ENCODE measurements around the gene EDN2.
A peak's percentile ranks its signal among the peaks of the same experiment; 100 is the strongest.

EDN2 gene

DNA sequence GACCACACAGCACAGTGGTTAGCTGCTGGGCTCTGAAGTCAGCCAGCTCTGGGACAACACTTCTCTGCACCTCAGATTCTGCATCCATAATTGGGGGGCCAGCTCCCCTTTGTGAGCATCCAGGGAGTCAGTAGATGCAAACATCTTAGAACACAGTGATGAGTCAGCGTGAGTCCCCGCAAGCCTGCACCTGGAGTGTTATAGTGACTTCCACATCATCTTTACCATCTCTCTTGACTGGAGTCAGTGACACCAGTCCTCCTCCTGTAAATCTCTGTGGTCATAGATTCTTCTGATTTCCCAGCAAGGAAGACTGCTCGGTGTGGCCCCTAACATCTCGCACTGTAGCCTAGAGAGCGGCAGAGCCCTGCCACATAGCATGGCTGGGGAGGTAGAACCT is 13.9 kb upstream of the EDN2 start:
- Histone ChIP-seq H3K27ac (ENCODE audit: low read depth, low read length) (peak overlapping the region; percentile 2; the same call in 1 of the 2 replicates), H3K4me3 (ENCODE audit: low read depth, low read length) (no peak overlapping the region), H3K36me3 (ENCODE audit: insufficient read depth, low read length) (no peaks in the 10 kb centered on the region), H3K4me1 (ENCODE audit: control insufficient read depth, insufficient read depth, low read length, unreplicated experiment) (peaks cover 47% of the 10 kb centered on the region), H3K79me2 (ENCODE audit: control insufficient read depth, insufficient read depth, low read length, unreplicated experiment) (no peaks in the 10 kb centered on the region), H3K27me3 (ENCODE audit: insufficient read depth, low read length) (no peaks in the 10 kb centered on the region), H2AFZ (ENCODE audit: low read length, unreplicated experiment) (no peak overlapping the region)

DNA sequence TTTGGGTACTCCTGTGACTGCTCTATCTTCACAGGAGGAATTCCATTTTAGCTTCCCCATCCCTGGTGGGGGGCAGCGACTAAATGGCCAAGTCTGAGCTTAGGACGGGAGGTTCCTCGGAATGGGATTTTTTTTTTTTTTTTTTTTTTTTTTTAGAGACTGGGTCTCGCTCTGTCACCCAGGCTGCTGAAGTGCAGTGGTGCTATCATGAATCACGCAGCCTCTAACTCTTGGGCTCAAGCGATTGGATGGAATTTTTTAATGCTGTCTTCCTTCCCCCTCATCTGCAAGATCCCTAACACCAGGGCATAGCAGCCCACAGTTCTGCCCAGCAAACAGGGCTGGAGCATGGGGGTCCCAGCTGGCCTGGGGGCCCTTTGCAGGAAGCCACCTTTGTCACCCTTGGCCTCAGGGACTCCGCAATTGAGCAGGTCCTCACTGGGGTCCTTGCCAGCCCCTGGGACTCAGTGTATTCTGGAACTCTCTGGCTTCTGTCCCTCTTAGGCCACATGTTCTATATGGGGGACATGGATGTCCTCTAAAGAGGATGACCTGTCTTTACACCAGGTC is 13.1 kb upstream of the EDN2 start:
- no peaks in the 10 kb centered on the region for H3K79me2 ChIP-seq (ENCODE audit: control insufficient read depth, insufficient read depth, low read length, unreplicated experiment)
- no peaks in the 10 kb centered on the region for H3K36me3 ChIP-seq (ENCODE audit: insufficient read depth, low read length)
- H3K27me3 ChIP-seq (ENCODE audit: insufficient read depth, low read length): no peaks in the 10 kb centered on the region
- no peak overlapping the region for H2AFZ ChIP-seq (ENCODE audit: low read length, unreplicated experiment)
- peak overlapping the region; percentile 94; the same call in 1 of the 2 replicates for H3K27ac ChIP-seq (ENCODE audit: low read depth, low read length)
- peaks cover 54% of the 10 kb centered on the region for H3K4me1 ChIP-seq (ENCODE audit: control insufficient read depth, insufficient read depth, low read length, unreplicated experiment)
- H3K4me3 ChIP-seq (ENCODE audit: low read depth, low read length): no peak overlapping the region

DNA sequence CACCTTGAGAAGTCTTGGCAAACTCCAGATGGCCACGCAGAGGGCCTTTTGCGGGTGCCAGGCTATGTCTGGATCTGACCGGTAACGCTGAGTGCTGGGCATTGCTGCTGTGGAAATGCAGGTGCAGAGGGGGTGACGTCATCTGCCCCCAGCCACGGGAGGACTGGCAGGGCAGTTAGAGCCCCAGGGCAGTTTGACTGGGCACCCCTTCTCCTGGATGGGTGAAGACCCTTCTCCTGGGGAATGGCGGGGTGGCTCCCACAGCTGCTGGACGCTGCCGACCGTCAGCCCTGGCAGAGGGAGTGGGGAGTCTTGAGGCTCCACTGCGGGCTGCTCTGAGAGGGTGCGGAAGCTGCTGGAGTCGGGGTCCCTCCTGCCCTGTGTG is 12.6 kb upstream of the EDN2 start:
- Histone ChIP-seq H3K36me3 (ENCODE audit: insufficient read depth, low read length) (no peaks in the 10 kb centered on the region), H3K4me1 (ENCODE audit: control insufficient read depth, insufficient read depth, low read length, unreplicated experiment) (peaks cover 57% of the 10 kb centered on the region), H3K27ac (ENCODE audit: low read depth, low read length) (peak overlapping the region; percentile 94), H2AFZ (ENCODE audit: low read length, unreplicated experiment) (no peak overlapping the region), H3K4me3 (ENCODE audit: low read depth, low read length) (no peak overlapping the region), H3K27me3 (ENCODE audit: insufficient read depth, low read length) (no peaks in the 10 kb centered on the region), H3K79me2 (ENCODE audit: control insufficient read depth, insufficient read depth, low read length, unreplicated experiment) (no peaks in the 10 kb centered on the region)

- Histone ChIP-seq H3K4me1 (ENCODE audit: control insufficient read depth, insufficient read depth, low read length, unreplicated experiment) (peaks cover 64% of the 10 kb centered on the region), H3K79me2 (ENCODE audit: control insufficient read depth, insufficient read depth, low read length, unreplicated experiment) (no peaks in the 10 kb centered on the region), H3K27me3 (ENCODE audit: insufficient read depth, low read length) (no peaks in the 10 kb centered on the region), H3K27ac (ENCODE audit: low read depth, low read length) (peak overlapping the region; percentile 94), H2AFZ (ENCODE audit: low read length, unreplicated experiment) (peak overlapping the region; percentile 90), H3K4me3 (ENCODE audit: low read depth, low read length) (peak overlapping the region; percentile 68), H3K36me3 (ENCODE audit: insufficient read depth, low read length) (no peaks in the 10 kb centered on the region)
Measured at GRCh38 chr1:41496080-41497055, 11.9 kb upstream of the EDN2 start.

DNA sequence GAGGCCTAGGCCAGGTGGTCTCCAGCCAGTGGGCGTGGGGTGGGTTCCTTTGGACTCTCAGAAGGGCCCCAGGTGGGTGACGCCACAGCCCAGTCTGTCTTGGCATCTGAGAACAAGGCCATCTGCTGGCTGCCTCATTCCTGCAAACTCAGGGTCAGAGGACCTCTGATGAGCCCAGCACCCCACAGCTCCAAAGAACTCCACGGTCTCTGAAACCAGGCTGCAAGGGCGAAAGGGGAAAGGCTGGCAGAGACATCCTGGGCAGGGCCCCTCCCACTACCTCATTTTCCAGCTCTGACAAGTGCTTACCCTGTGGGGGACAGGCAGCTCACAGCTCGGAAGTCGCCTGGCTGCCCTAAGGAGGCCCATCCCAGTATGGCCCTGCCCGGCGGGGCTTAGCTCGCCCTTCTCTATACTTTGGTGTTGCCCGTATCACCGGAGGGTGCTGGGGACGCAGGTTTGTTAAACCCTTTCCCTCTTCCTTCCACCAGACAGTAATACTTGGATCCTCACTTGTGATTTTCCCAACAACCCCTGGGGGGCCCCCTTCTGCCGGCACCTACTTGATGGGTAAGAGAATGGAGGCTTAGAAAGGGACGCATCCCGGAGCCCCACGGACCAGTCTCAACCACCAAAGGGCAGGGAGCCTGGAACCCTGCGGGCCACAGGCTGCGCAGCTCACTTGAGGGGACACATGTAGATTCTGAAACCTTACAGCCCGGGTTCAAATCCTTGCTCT is 10.9 kb upstream of the EDN2 start:
- Histone ChIP-seq H3K4me1 (ENCODE audit: control insufficient read depth, insufficient read depth, low read length, unreplicated experiment) (peaks cover 72% of the 10 kb centered on the region), H2AFZ (ENCODE audit: low read length, unreplicated experiment) (no peak overlapping the region), H3K4me3 (ENCODE audit: low read depth, low read length) (peak overlapping the region; percentile 68), H3K79me2 (ENCODE audit: control insufficient read depth, insufficient read depth, low read length, unreplicated experiment) (no peaks in the 10 kb centered on the region), H3K27ac (ENCODE audit: low read depth, low read length) (peak overlapping the region; percentile 94), H3K27me3 (ENCODE audit: insufficient read depth, low read length) (no peaks in the 10 kb centered on the region), H3K36me3 (ENCODE audit: insufficient read depth, low read length) (no peaks in the 10 kb centered on the region)

- peaks cover 69% of the 10 kb centered on the region for H3K4me1 ChIP-seq (ENCODE audit: control insufficient read depth, insufficient read depth, low read length, unreplicated experiment)
- H2AFZ ChIP-seq (ENCODE audit: low read length, unreplicated experiment): no peak overlapping the region
- no peaks in the 10 kb centered on the region for H3K79me2 ChIP-seq (ENCODE audit: control insufficient read depth, insufficient read depth, low read length, unreplicated experiment)
- H3K27ac ChIP-seq (ENCODE audit: low read depth, low read length): peak overlapping the region; percentile 94; the same call in 1 of the 2 replicates
- H3K4me3 ChIP-seq (ENCODE audit: low read depth, low read length): no peak overlapping the region
- H3K27me3 ChIP-seq (ENCODE audit: insufficient read depth, low read length): no peaks in the 10 kb centered on the region
- no peaks in the 10 kb centered on the region for H3K36me3 ChIP-seq (ENCODE audit: insufficient read depth, low read length)
Measured at GRCh38 chr1:41494351-41495209, 10.1 kb upstream of the EDN2 start.

DNA sequence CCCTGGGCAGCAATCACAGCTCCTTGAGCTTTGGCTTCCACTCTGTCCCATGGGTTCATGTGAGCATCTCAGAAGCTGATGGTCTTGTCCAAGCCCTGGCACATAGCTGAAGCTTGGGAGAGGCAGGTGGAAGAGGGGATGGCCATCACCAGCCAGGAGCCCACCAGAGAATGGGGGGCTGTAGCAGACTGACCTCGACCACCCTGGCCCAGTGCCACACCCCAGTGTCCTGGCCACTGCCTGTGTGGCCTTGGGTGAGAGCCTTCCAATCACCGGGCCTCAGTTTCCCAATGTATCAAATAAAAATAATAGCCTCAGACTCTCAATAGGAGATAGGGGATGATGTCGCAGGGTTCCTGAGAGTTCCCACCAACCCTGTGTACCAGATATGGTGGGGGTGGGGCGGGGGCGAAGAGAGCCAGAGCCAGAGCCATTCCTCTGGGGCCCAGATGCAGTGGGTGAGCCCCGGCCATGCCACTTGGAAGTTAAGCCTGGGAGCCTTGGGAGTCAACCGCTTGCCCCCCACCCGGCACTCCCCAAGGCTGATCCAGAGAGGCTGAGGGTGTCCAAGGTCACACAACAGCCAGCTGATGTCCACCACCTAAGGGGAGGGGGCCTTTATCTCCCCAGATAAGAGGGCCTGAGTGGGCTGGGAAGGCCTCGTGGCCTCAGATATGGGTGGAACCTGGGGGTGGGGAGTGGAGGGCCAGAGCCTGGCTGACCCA is 9.3 kb upstream of the EDN2 start:
- Histone ChIP-seq H3K4me3 (ENCODE audit: low read depth, low read length) (no peak overlapping the region), H3K79me2 (ENCODE audit: control insufficient read depth, insufficient read depth, low read length, unreplicated experiment) (no peaks in the 10 kb centered on the region), H3K4me1 (ENCODE audit: control insufficient read depth, insufficient read depth, low read length, unreplicated experiment) (peaks cover 68% of the 10 kb centered on the region), H3K27ac (ENCODE audit: low read depth, low read length) (peak overlapping the region; percentile 94), H3K36me3 (ENCODE audit: insufficient read depth, low read length) (no peaks in the 10 kb centered on the region), H3K27me3 (ENCODE audit: insufficient read depth, low read length) (no peaks in the 10 kb centered on the region), H2AFZ (ENCODE audit: low read length, unreplicated experiment) (no peak overlapping the region)

GRCh38 chr1:41493117-41493536 is 8.6 kb upstream of the EDN2 start:
- no peak overlapping the region for H2AFZ ChIP-seq (ENCODE audit: low read length, unreplicated experiment)
- H3K27ac ChIP-seq (ENCODE audit: low read depth, low read length): peak overlapping the region; percentile 94
- peaks cover 62% of the 10 kb centered on the region for H3K4me1 ChIP-seq (ENCODE audit: control insufficient read depth, insufficient read depth, low read length, unreplicated experiment)
- no peaks in the 10 kb centered on the region for H3K36me3 ChIP-seq (ENCODE audit: insufficient read depth, low read length)
- no peaks in the 10 kb centered on the region for H3K27me3 ChIP-seq (ENCODE audit: insufficient read depth, low read length)
- no peaks in the 10 kb centered on the region for H3K79me2 ChIP-seq (ENCODE audit: control insufficient read depth, insufficient read depth, low read length, unreplicated experiment)
- H3K4me3 ChIP-seq (ENCODE audit: low read depth, low read length): no peak overlapping the region

DNA sequence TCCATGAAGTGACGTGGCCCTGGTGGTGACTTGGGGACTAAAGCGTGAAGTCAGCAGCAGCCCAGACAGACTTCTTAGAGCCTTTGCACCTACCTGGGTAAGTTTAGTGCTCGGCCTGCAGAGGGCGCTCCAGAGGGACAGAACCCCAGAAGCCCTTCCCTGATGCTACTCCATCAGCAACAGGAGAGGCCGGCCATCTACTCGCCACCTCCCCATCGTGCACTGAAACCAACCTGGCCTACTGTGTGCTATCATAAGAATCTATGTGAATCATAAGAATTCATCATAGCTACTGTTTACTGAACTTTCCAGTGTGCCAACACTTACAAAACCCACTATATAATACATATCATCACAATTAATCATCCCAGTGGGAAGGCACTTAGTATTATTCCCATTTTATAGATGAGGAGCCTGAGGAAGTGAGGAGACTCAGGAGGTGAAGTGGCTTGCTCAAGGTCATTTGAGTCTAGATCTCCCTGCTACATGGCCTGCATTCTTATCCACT is 7.9 kb upstream of the EDN2 start:
- no peaks in the 10 kb centered on the region for H3K36me3 ChIP-seq (ENCODE audit: insufficient read depth, low read length)
- H3K27me3 ChIP-seq (ENCODE audit: insufficient read depth, low read length): no peaks in the 10 kb centered on the region
- H3K79me2 ChIP-seq (ENCODE audit: control insufficient read depth, insufficient read depth, low read length, unreplicated experiment): no peaks in the 10 kb centered on the region
- no peak overlapping the region for H3K4me3 ChIP-seq (ENCODE audit: low read depth, low read length)
- H2AFZ ChIP-seq (ENCODE audit: low read length, unreplicated experiment): no peak overlapping the region
- H3K4me1 ChIP-seq (ENCODE audit: control insufficient read depth, insufficient read depth, low read length, unreplicated experiment): peaks cover 60% of the 10 kb centered on the region
- H3K27ac ChIP-seq (ENCODE audit: low read depth, low read length): peak overlapping the region; percentile 83

All from ACC112 (cell line).